ENCODE data around the gene ARHGEF16. TPM values are rescaled to one million over a fixed set of nuclear protein-coding genes. Genes with fewer than 3 reads are reported as not detected.

ARHGEF16 gene
- total RNA-seq, 1 experiment from 2014 or later, result 0.05 TPM

GRCh38 chr1:3515272-3515671 lies 60.8 kb downstream of the ARHGEF16 start:
- DNase-seq (ENCODE audit: low read depth), result no peak

GRCh38 chr1:3515774-3516480 lies 61.5 kb downstream of the ARHGEF16 start:
- peak; percentile 77 for DNase-seq (ENCODE audit: low read depth)

GRCh38 chr1:3516481-3516869 lies 62.0 kb downstream of the ARHGEF16 start:
- no peak for DNase-seq (ENCODE audit: low read depth)

GRCh38 chr1:3516911-3517675 lies 62.6 kb downstream of the ARHGEF16 start:
- no peak for DNase-seq (ENCODE audit: low read depth)

- DNase-seq (ENCODE audit: low read depth), result no peak
These were observed 63.8 kb downstream of the ARHGEF16 start for GRCh38 chr1:3518256-3518655.

- DNase-seq (ENCODE audit: low read depth), result no peak
These were observed 64.3 kb downstream of the ARHGEF16 start for GRCh38 chr1:3518756-3519155.

GRCh38 chr1:3519301-3519885 lies 64.9 kb downstream of the ARHGEF16 start:
- DNase-seq (ENCODE audit: low read depth), result no peak

GRCh38 chr1:3520419-3521378 lies 66.2 kb downstream of the ARHGEF16 start:
- DNase-seq (ENCODE audit: low read depth), result no peak

GRCh38 chr1:3521426-3521825 lies 67.0 kb downstream of the ARHGEF16 start:
- DNase-seq (ENCODE audit: low read depth), result no peak

- no peak for DNase-seq (ENCODE audit: low read depth)
These were observed 67.6 kb downstream of the ARHGEF16 start for GRCh38 chr1:3522112-3522511.

- no peak for DNase-seq (ENCODE audit: low read depth)
These were observed 68.2 kb downstream of the ARHGEF16 start for GRCh38 chr1:3522564-3523265.

GRCh38 chr1:3523980-3524379 lies 69.5 kb downstream of the ARHGEF16 start:
- DNase-seq (ENCODE audit: low read depth), result no peak

- no peak for DNase-seq (ENCODE audit: low read depth)
These were observed 70.2 kb downstream of the ARHGEF16 start for GRCh38 chr1:3524556-3525203.

- DNase-seq (ENCODE audit: low read depth), result no peak
These were observed 71.4 kb downstream of the ARHGEF16 start for GRCh38 chr1:3525551-3526482.

GRCh38 chr1:3527774-3528173 lies 73.3 kb downstream of the ARHGEF16 start:
- DNase-seq (ENCODE audit: low read depth), result no peak

GRCh38 chr1:3529099-3529729 lies 74.7 kb downstream of the ARHGEF16 start:
- DNase-seq (ENCODE audit: low read depth), result no peak

- DNase-seq (ENCODE audit: low read depth), result no peak
These were observed 75.8 kb downstream of the ARHGEF16 start for GRCh38 chr1:3530086-3530925.
